A673 (cell line): ENCODE data around the gene CUL9. TPM values are rescaled to one million over a fixed set of nuclear protein-coding genes. Genes with fewer than 3 reads are reported as not detected.

Experiments used
- BruUV-seq: library from RNA; stranded (reverse); fragments of 400-500 nt; replicated peaks from 2 replicates; lab custom pipeline; 2021; lab: Mats Ljungman, UMichigan
- CTCF ChIA-PET: fragments of 300-600 bp; sonication (Branson Sonifier 250); formaldehyde crosslinking; loops from one replicate; lab custom pipeline; 2022; ENCODE audit warnings: antibody characterized with exemption; lab: Charles Lee
- POLR2A ChIA-PET: fragments of 300-600 bp; sonication (Branson Sonifier 250); formaldehyde crosslinking; loops from one replicate; lab custom pipeline; 2022; ENCODE audit warnings: antibody characterized with exemption; ENCODE audit not compliant: low non-redundant PET; lab: Charles Lee
- DNase-seq: peaks from one replicate; pipeline ENCODE4 v3.0.0-alpha.2; 2015; ENCODE audit warnings: low spot score
- H3K27ac ChIP-seq: fragments of 200-600 bp; sonication (generic); 2 replicates; pipeline ENCODE4 v1.5.1; 2016; ENCODE audit warnings: mixed run types, low read depth, mild to moderate bottlenecking, mixed read lengths, antibody characterized with exemption, low read length; ENCODE audit not compliant: poor library complexity, severe bottlenecking
- H3K27me3 ChIP-seq: fragments of 200-600 bp; sonication (generic); replicated peaks from 2 replicates; pipeline ENCODE4 v1.6.1; 2017; ENCODE audit warnings: mixed run types, low read depth, mild to moderate bottlenecking, mixed read lengths, antibody characterized with exemption, low read length; ENCODE audit not compliant: insufficient read depth, poor library complexity
- H3K36me3 ChIP-seq: fragments of 200-600 bp; sonication (generic); 2 replicates; pipeline ENCODE4 v1.6.1; 2016; ENCODE audit warnings: mixed run types, mild to moderate bottlenecking, mixed read lengths, antibody characterized with exemption, low read length; ENCODE audit not compliant: insufficient read depth, poor library complexity, severe bottlenecking
- H3K4me1 ChIP-seq: fragments of 200-600 bp; sonication (generic); 2 replicates; pipeline ENCODE4 v1.6.1; 2017; ENCODE audit warnings: mixed run types, mild to moderate bottlenecking, mixed read lengths, antibody characterized with exemption, low read length; ENCODE audit not compliant: insufficient read depth, poor library complexity, severe bottlenecking
- H3K4me3 ChIP-seq: fragments of 200-600 bp; sonication (generic); 2 replicates; pipeline ENCODE4 v1.5.1; 2016; ENCODE audit warnings: low read depth, mixed run types, mild to moderate bottlenecking, mixed read lengths, low read length; ENCODE audit not compliant: poor library complexity, severe bottlenecking
- H3K9me3 ChIP-seq: fragments of 200-600 bp; sonication (generic); 2 replicates; pipeline ENCODE4 v1.6.1; 2016; ENCODE audit warnings: mixed run types, low read depth, mild to moderate bottlenecking, mixed read lengths, antibody characterized with exemption, low read length; ENCODE audit not compliant: poor library complexity, severe bottlenecking
- EZH2 ChIP-seq: fragments of 200-600 bp; sonication (generic); IDR thresholded peaks from 2 replicates; pipeline ENCODE4 v1.6.1; 2017; ENCODE audit warnings: borderline replicate concordance, low read depth, mild to moderate bottlenecking, mixed read lengths, antibody characterized with exemption, low read length; ENCODE audit not compliant: poor library complexity, severe bottlenecking
- intact Hi-C: fragments of 100-400 bp; cut with micrococcal nuclease; formaldehyde crosslinking; loops from one replicate; pipeline ENCODE4 v1.10.0; 2022; ENCODE audit not compliant: unreplicated experiment
- total RNA-seq: library from RNA; stranded (reverse); gene quantifications from 2 replicates; pipeline ENCODE4 v1.2.3, GENCODE V29; 2021
- TF ChIP-seq, protein P1 (sequence below): fragments of 300-800, 200-600 bp; sonication (generic); conservative IDR thresholded peaks from 2 replicates; pipeline ENCODE4 v1.5.1; 2017; ENCODE audit warnings: low read depth, mild to moderate bottlenecking, antibody characterized with exemption, low read length, moderate library complexity, mixed read lengths

Gene CUL9
- total RNA-seq, 1 experiment from 2014 or later, result 38.7 TPM

DNA sequence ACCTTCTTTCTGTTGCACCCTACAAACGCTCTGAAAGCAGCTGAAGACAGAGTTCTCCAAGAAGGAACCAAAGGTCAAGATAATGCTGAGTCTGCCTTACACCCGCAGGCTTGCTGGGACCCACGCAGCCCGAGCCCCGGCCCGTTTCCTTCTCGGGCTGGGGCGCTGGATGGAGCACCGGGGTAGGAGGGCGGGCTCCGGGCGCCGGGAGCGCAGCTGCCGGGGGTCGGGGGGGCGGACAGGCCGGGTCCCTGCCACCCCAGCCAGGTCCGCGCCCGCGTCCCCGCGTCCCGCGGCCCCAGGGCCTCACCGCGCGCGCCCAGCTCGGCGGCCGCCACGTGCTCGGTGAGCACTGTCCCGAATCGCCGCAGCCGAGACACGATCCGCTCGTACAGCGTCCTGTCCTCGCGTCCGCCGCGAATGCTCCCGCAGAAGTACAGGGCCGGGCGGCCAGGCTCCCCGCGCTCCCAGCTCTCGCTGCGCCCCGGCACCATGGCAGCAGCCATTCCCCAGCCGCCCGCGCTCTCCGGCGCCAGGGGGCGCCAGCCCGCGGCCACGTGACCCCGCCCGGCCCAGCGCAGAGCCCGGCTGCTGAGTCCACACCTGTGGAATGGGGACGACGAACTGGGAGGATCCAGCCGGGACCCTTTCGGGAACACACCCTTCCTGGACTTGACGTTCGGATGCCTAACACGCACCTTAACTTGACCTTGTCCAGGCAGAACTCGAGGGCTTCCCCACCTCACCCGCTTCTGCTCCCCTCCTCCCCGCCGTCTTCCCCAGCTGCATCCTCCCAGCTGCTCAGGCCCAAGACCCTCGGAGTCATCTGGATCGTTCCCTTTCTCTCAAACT lies 47.2 kb downstream of the CUL9 start, which contains the start of gene DNPH1:
DNPH1 (minus strand) TSS at position 531 of the 852 bp plus-strand sequence; CDS start at position 506, 25 bp downstream.
- peaks cover 9% of the 10 kb centered on the region for H3K36me3 ChIP-seq
- H3K27ac ChIP-seq, result peak within 1 kb of the TSS; percentile 83
- DNase-seq, result peak; percentile 79
- intact Hi-C loops, result no loop called here
- ChIA-PET CTCF (interaction anchor here (0.6 to 1.3 kb wide), 8 partner anchors 9 to 844 kb away, joined by 3 to 6 read pairs (median 4); partner anchors contain the start of gene ZNF318), POLR2A (interaction anchor here (0.6 kb wide), 2 partner anchors 9 to 492 kb away, joined by 3 to 6 read pairs; no protein-coding TSS in a partner anchor)
- no peaks in the 10 kb centered on the region for H3K9me3 ChIP-seq
- BruUV-seq, result no TSS peak
- H3K4me3 ChIP-seq, result peak within 1 kb of the TSS; percentile 72
- H3K4me1 ChIP-seq, result no peaks in the 10 kb centered on the region
- TF ChIP-seq, protein P1, sequence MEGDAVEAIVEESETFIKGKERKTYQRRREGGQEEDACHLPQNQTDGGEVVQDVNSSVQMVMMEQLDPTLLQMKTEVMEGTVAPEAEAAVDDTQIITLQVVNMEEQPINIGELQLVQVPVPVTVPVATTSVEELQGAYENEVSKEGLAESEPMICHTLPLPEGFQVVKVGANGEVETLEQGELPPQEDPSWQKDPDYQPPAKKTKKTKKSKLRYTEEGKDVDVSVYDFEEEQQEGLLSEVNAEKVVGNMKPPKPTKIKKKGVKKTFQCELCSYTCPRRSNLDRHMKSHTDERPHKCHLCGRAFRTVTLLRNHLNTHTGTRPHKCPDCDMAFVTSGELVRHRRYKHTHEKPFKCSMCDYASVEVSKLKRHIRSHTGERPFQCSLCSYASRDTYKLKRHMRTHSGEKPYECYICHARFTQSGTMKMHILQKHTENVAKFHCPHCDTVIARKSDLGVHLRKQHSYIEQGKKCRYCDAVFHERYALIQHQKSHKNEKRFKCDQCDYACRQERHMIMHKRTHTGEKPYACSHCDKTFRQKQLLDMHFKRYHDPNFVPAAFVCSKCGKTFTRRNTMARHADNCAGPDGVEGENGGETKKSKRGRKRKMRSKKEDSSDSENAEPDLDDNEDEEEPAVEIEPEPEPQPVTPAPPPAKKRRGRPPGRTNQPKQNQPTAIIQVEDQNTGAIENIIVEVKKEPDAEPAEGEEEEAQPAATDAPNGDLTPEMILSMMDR, result peak; percentile 64
- no peak for TF ChIP-seq EZH2
- no peaks in the 10 kb centered on the region for H3K27me3 ChIP-seq

DNA sequence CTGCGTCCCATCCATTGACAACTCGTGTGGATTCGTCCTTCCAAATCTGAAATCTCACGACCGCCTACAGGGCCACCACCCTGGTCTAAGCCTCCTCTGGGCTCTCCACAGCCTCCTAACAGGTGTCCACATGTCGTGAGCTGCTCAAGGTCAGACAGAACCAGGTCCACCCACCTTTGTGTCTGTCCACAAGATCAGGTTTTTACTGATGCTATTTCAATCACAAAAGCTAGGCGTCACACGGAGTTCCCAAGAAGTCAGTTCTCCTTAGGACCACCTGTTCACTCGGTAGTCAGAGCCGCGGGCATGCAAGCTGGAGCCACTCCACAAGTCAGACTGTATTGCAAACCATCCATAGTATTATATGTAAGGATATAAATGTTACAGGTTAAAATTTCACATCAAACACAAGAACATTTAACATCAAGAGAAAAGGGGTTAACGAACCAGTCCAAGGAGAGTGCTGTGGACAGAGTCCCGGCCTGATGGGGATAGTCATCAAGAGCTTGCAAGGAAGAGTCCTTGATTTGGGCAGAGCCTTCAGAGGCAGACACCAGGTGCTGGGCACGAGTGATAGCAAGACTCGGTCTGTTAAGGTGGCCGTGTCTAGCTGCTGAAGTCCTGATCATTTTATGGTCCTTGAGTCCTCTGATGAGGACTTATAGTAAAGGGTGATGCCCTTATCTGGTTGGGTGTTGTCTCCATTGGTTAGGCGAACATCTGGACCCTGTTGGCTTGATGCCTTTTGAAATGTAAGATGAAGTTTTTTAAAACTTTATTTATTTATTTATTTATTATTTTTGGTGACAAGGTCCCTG lies 48.0 kb downstream of the CUL9 start:
- Histone ChIP-seq H3K4me1 (no peaks in the 10 kb centered on the region), H3K27ac (no peak overlapping the region), H3K27me3 (no peaks in the 10 kb centered on the region), H3K9me3 (no peaks in the 10 kb centered on the region), H3K36me3 (peaks cover 9% of the 10 kb centered on the region), H3K4me3 (no peak overlapping the region)
- intact Hi-C loops, result no loop called here
- no peak for TF ChIP-seq EZH2
- TF ChIP-seq, protein P1, result no peak
- ChIA-PET CTCF (interaction anchor here (1.3 kb wide), 2 partner anchors 168 to 276 kb away, joined by 3 to 4 read pairs; no protein-coding TSS in a partner anchor), POLR2A (interaction anchor here (0.6 kb wide), 1 partner anchor 8 kb away, joined by 3 read pairs; no protein-coding TSS in a partner anchor)
- DNase-seq, result no peak
- BruUV-seq, result no TSS peak

DNA sequence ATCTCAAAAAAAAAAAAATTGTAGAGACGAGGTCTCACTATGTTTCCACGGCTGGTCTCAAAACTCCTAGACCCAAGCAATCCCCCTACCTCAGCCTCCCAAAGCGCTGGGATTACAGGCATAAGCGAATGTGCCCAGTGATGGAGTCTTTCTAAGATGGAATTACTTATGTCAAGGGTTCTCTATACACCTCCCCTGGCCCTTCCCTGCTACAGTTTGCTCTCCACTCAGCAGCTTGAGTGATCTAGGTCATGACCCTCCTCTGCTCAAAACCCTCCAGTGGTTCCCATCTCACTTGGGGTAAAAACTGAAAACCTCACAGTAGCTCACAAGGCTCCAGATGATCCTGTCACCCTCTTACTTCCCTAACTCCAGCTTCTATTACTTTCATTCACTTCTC lies 49.1 kb downstream of the CUL9 start:
- Histone ChIP-seq H3K4me1 (no peaks in the 10 kb centered on the region), H3K27ac (no peak overlapping the region), H3K9me3 (no peaks in the 10 kb centered on the region), H3K27me3 (peaks cover 7% of the 10 kb centered on the region), H3K36me3 (peaks cover 4% of the 10 kb centered on the region), H3K4me3 (no peak overlapping the region)
- CTCF ChIA-PET, result no interaction called here
- no peak for DNase-seq
- no TSS peak for BruUV-seq
- POLR2A ChIA-PET, result no interaction called here
- TF ChIP-seq, protein P1, result no peak
- TF ChIP-seq EZH2, result no peak
- intact Hi-C loops, result no loop called here
